ENCODE measurements around the gene STAMBP. TPM values are rescaled to one million over a fixed set of nuclear protein-coding genes. Genes with fewer than 3 reads are reported as not detected.

The STAMBP gene
- total and polyA plus RNA-seq, 2 of the 13 experiments (the other 11 are each of a cell fraction or from before 2014, with no cell fraction given), result 49.6 to 53.2 TPM

DNA sequence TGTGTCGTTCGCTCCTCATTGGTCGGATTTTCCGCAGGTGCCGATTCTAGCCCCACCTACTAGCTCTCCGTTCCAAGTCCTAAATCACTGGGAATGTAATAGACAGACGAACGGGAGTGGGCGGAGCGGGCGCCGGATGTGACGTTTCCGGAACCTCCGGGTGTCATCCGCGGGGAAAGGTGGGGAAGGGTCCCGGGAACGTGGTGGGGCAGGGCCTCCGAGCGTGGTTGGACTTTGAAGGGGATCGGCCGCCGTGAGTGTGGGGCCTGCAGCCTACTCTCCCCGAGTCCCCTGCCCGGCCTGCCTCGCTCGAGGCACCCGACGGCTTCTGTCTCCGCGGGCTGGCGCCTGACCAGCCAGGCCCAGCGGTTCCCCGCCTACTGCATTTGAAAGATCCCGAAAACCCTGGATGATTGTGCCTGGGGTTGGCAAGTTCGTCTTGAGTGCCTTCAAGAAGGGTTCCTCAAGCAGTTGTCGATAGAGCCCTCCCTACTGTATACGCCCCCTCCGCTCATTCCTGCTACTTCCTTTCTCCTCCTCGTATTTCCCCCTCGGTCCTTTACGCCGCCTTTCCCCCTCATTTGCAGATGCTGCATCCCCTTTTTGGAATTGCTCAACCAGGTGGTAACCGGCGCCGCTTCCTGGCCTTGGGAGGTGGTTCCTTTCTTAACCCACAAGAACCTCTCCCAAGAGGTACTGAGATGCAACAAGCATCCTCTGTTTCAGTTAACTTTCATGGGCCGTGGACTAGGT, at the start of gene STAMBP (continued):
- TF ChIP-seq, protein P1, sequence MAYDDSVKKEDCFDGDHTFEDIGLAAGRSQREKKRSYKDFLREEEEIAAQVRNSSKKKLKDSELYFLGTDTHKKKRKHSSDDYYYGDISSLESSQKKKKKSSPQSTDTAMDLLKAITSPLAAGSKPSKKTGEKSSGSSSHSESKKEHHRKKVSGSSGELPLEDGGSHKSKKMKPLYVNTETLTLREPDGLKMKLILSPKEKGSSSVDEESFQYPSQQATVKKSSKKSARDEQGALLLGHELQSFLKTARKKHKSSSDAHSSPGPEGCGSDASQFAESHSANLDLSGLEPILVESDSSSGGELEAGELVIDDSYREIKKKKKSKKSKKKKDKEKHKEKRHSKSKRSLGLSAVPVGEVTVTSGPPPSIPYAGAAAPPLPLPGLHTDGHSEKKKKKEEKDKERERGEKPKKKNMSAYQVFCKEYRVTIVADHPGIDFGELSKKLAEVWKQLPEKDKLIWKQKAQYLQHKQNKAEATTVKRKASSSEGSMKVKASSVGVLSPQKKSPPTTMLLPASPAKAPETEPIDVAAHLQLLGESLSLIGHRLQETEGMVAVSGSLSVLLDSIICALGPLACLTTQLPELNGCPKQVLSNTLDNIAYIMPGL (CRISPR knock-in tag; IDR thresholded peaks at IDR 0.05; ENCODE audit: borderline replicate concordance in 1 of 2, low read depth in 1 of 2), result peak; percentile 73 to 81; a peak in 3 of 4 replicates
- TF ChIP-seq, protein P2, sequence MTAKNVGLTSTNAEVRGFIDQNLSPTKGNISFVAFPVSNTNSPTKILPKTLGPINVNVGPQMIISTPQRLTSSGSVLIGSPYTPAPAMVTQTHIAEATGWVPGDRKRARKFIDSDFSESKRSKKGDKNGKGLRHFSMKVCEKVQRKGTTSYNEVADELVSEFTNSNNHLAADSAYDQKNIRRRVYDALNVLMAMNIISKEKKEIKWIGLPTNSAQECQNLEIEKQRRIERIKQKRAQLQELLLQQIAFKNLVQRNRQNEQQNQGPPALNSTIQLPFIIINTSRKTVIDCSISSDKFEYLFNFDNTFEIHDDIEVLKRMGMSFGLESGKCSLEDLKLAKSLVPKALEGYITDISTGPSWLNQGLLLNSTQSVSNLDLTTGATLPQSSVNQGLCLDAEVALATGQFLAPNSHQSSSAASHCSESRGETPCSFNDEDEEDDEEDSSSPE (CRISPR knock-in tag; IDR thresholded peaks at IDR 0.05), result peak; percentile 54
- TF ChIP-seq ZNF251 (CRISPR knock-in tag; IDR thresholded peaks at IDR 0.05) (no peak), REL (CRISPR knock-in tag; conservative IDR thresholded peaks at IDR 0.05) (no peak), MAFG (CRISPR knock-in tag; IDR thresholded peaks at IDR 0.05) (no peak), HNRNPUL1 (IDR thresholded peaks at IDR 0.05; ENCODE audit: low read depth, low read length) (no peak), ZNF10 (CRISPR knock-in tag; IDR thresholded peaks at IDR 0.05; ENCODE audit: borderline replicate concordance, low read depth) (no peak), ZNF557 (CRISPR knock-in tag; IDR thresholded peaks at IDR 0.05) (no peak), GFI1 (CRISPR knock-in tag; IDR thresholded peaks at IDR 0.05; ENCODE audit: borderline replicate concordance) (peak; percentile 53; the same call in 1 of the 2 replicates), ATM (IDR thresholded peaks at IDR 0.05; ENCODE audit: borderline replicate concordance) (no peak), MAZ (IDR thresholded peaks at IDR 0.05; ENCODE audit: borderline replicate concordance, low read depth, low read length) (no peak; the same call in 1 of the 2 replicates), MAZ (CRISPR knock-in tag; IDR thresholded peaks at IDR 0.05; ENCODE audit: low read depth) (peak; percentile 72; the same call in 1 of the 2 replicates), KLF15 (CRISPR knock-in tag; IDR thresholded peaks at IDR 0.05; ENCODE audit: borderline replicate concordance) (no peak), NFKB2 (CRISPR knock-in tag; IDR thresholded peaks at IDR 0.05; ENCODE audit: borderline replicate concordance) (peak; percentile 92; the same call in 1 of the 2 replicates)
- TF ChIP-seq, protein P3, sequence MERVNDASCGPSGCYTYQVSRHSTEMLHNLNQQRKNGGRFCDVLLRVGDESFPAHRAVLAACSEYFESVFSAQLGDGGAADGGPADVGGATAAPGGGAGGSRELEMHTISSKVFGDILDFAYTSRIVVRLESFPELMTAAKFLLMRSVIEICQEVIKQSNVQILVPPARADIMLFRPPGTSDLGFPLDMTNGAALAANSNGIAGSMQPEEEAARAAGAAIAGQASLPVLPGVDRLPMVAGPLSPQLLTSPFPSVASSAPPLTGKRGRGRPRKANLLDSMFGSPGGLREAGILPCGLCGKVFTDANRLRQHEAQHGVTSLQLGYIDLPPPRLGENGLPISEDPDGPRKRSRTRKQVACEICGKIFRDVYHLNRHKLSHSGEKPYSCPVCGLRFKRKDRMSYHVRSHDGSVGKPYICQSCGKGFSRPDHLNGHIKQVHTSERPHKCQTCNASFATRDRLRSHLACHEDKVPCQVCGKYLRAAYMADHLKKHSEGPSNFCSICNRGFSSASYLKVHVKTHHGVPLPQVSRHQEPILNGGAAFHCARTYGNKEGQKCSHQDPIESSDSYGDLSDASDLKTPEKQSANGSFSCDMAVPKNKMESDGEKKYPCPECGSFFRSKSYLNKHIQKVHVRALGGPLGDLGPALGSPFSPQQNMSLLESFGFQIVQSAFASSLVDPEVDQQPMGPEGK (CRISPR knock-in tag; IDR thresholded peaks at IDR 0.05), result peak; percentile 40; the same call in 1 of the 2 replicates
- TF ChIP-seq, protein P4, sequence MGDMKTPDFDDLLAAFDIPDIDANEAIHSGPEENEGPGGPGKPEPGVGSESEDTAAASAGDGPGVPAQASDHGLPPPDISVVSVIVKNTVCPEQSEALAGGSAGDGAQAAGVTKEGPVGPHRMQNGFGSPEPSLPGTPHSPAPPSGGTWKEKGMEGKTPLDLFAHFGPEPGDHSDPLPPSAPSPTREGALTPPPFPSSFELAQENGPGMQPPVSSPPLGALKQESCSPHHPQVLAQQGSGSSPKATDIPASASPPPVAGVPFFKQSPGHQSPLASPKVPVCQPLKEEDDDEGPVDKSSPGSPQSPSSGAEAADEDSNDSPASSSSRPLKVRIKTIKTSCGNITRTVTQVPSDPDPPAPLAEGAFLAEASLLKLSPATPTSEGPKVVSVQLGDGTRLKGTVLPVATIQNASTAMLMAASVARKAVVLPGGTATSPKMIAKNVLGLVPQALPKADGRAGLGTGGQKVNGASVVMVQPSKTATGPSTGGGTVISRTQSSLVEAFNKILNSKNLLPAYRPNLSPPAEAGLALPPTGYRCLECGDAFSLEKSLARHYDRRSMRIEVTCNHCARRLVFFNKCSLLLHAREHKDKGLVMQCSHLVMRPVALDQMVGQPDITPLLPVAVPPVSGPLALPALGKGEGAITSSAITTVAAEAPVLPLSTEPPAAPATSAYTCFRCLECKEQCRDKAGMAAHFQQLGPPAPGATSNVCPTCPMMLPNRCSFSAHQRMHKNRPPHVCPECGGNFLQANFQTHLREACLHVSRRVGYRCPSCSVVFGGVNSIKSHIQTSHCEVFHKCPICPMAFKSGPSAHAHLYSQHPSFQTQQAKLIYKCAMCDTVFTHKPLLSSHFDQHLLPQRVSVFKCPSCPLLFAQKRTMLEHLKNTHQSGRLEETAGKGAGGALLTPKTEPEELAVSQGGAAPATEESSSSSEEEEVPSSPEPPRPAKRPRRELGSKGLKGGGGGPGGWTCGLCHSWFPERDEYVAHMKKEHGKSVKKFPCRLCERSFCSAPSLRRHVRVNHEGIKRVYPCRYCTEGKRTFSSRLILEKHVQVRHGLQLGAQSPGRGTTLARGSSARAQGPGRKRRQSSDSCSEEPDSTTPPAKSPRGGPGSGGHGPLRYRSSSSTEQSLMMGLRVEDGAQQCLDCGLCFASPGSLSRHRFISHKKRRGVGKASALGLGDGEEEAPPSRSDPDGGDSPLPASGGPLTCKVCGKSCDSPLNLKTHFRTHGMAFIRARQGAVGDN (CRISPR knock-in tag; IDR thresholded peaks at IDR 0.05), result peak; percentile 95
- TF ChIP-seq, protein P5, sequence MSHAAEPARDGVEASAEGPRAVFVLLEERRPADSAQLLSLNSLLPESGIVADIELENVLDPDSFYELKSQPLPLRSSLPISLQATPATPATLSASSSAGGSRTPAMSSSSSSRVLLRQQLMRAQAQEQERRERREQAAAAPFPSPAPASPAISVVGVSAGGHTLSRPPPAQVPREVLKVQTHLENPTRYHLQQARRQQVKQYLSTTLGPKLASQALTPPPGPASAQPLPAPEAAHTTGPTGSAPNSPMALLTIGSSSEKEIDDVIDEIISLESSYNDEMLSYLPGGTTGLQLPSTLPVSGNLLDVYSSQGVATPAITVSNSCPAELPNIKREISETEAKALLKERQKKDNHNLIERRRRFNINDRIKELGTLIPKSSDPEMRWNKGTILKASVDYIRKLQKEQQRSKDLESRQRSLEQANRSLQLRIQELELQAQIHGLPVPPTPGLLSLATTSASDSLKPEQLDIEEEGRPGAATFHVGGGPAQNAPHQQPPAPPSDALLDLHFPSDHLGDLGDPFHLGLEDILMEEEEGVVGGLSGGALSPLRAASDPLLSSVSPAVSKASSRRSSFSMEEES (CRISPR knock-in tag; IDR thresholded peaks at IDR 0.05), result 0 out of 2 replicates have a peak, but pooled peaks have one; percentile 16
